ENCODE results near the gene ESRRG.
"Not testable (repeated sequence)": the region's sequence is repeated elsewhere in the genome, so short reads cannot be mapped to it uniquely, and the experiment has no call there.

ESRRG gene

DNA sequence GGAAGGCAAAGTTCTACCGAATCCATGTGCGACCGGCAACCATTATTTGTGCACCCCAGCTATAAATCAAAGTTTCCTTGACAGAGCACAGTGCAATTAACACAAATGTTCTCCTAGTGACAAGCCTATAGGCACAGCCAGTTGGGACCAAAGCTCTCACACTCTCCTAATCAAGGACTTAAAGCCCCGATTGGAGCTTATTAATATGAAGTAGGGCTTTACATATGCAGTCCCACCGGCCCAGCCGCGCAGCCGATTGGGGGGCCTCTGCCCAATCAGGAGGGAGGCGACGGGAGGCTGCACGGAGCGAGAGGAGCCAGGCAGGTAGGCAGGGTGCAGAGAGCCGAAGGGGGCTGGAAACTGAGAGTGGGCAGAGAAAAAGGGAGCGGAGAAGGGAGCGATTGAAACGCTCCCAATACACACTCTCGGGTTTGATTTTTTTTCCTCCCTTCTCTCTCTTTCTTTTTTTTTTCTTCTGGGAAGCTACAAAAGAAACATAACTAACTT lies at the start of gene ESRRG:
ESRRG (minus strand) TSS at position 156 of the 507 bp plus-strand sequence; CDS start at position 26, 130 bp downstream.
- DNase-seq, result no peak

GRCh38 chr1:216771922-216772321 lies 48.7 kb upstream of the ESRRG start:
- DNase-seq, result no peak

GRCh38 chr1:216766633-216767327 lies 43.6 kb upstream of the ESRRG start:
- DNase-seq, result no peak

GRCh38 chr1:216765346-216766300 lies 42.4 kb upstream of the ESRRG start:
- DNase-seq, result no peak

GRCh38 chr1:216758161-216758560 lies 34.9 kb upstream of the ESRRG start:
- DNase-seq, result no peak

DNA sequence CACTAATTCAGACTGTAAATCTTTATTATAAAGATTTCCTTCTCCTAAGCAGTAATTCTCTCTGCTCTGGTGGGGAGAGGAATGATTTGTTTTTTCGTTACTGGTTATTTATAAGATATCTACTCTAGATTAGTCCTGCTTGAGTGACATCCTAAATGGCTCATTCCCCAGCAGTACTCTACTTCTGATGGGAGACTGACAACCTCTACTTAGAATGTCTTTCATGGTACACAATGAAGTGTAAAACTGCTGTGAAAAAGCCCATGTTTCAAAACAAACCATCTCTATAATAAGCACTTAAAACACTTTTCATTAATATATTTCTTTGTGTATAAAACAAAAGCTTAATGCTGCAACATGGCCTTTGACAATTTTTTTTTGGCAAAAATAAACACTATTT lies 33.9 kb upstream of the ESRRG start:
- DNase-seq, result no peak

DNA sequence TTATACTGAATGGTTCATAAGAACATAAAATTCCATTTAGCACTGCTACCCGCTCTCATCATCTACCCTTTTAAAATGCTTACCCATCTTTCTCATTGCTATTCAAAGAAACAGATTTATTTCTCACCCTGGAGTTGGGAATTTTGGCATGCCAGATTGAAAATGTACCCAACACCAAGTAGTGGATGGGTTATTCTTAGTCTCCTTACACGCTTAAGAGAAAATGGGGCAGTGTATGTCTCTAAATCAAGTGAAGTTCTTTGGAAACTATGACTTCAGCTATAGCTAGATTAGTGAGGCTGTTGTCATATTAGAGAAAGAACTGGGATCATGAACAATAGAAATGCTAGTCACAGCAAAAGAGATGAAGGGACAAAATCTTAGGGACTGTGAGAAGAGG lies 27.7 kb upstream of the ESRRG start:
- no peak for DNase-seq

DNA sequence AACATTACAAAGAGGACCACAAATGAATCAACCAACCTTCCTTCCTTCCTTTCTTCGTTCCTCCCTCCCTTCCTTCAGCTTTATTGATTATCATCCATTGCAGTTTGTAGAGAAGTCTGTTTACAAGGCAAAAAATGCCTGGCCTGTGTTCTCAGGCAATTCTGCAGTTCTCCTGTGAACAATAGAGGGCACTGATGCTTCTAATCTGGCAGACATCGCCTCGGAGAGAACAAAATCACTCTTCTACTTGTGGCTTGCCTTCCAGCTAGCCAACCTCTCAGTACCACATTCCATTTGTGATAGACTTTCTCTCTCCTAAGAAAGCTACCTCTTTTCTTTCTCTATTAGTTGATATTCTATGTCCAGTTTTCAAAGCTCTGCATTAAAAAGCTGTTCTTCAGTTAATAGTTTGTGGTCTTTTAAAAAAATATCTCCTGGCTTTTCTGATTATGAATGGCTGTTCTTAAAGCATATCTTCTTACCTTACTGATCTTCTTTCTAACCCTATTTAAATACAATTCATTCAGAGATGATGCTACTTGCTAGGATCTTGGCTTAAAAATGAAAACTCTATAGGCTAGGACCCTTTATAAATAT lies 26.9 kb upstream of the ESRRG start:
- no peak for DNase-seq

DNA sequence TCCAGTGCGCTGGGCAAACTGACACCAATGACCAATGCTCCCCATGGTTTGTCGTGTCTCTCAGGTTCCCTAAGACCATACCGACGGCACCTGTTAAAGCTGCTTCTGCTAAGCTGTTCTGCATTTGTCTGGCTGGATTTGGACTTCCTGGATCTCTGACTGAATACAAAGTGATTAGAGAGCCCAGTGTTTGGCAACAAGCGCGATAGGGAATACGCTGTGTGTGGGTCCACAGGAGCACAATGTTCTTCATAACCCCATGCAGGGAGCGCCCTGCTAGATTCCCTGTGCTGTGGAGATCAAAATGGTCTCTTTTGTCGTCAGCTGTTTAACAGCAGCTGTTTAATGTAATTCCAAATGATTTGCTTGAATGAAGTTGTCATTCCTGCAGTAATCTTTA lies 26.0 kb upstream of the ESRRG start:
- no peak for DNase-seq

DNA sequence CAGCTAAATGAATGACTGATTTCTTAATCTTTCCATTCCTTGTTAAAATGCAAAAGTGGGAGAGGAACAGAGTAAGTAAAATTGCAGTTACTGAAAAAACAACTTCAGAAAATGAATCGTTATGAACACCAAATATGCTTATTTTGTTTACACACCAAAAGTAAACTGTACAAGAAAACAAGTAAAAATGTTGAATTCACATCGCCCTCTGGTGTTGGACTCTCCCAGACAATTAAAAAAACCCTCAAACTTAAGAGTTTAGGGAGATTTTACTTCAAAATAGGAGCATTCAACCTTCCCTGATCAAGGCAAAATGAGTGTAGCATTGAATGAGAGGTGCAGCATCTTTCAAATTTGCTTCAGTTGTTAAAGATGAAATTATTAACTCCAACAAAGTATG lies 19.4 kb upstream of the ESRRG start:
- no peak for DNase-seq

DNA sequence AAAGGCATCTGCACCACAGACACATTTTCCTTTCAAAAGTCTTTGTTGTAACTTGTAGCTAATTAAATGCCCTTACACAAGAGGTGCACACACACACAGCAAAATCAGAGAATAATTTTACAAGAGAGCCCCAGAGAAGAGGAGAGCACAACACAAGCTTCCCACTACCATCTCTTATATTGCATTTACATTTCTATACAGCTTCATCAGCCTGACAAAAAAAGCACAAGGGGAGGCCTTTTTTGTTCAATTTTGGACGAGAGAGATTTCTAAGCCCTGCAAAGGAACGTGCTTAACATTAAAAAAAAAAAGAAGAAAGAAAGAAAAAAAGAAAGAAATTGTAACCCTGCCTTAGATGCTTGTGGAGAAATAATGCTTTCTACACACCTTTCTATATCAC lies 17.1 kb upstream of the ESRRG start:
- DNase-seq, result no peak

GRCh38 chr1:216739793-216740192 lies 16.6 kb upstream of the ESRRG start:
- no peak for DNase-seq

DNA sequence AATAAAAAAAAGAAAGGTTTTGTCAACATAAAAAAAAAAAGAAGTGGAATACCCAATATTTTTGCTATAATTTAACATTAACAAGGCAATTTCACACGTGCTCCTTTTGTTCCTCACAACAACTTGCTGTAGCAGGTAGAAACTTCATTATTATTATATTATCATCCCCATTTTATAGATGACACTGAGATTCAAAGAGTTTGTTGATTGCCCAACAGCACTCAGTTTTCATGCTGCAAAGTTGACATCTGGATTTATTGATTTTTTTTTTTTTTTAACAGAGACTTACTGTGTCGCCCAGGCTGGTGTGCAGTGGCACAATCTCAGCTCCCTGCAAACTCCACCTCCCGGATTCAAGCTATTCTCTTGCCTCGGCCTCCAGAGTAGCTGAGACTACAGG lies 8.9 kb upstream of the ESRRG start:
- no peak for DNase-seq

- no peak for DNase-seq
Measured at GRCh38 chr1:216731562-216731961, 8.3 kb upstream of the ESRRG start.

DNA sequence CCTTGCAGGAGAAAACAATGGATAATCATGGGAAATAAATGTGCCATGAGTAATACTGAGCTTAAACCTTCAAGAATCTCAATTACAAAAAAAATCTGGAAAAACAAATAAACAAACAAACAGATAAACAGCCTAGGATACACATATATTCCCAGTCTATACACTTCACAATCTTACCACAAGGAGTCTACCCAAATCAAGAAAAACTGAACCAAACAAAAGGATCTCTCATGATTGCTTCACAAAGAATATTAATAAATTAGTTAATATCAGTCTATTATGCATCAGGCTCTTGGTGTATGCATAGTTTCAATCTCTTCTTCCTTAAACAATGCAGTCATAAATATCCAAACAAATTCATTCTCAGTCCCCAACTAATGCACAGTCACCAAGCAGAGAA lies 3.2 kb upstream of the ESRRG start:
- no peak for DNase-seq

DNA sequence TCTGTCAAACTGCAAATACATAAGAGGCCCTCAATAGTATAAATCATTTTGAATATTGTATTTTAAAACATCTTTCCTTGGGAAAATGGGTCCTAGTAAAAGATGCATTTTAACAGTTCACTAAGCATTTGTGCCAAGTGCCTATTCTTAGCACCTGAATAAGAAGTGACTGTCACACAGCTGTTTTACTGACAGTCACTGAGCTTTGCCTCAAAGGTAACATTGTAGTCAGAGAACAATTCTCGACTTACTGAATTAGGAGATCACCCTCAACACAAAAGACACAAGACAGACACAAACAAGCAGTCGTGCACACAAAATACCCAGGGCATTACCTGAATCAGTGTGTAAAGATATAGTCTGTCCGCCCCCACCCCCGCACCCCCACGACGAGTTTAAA lies 408 bp downstream of the ESRRG start:
- no peak for DNase-seq

GRCh38 chr1:216721863-216722262 lies 1.4 kb downstream of the ESRRG start:
- DNase-seq, result no peak

- DNase-seq, result no peak
Measured at GRCh38 chr1:216721062-216721461, 2.2 kb downstream of the ESRRG start.

GRCh38 chr1:216711712-216712111 lies 11.5 kb downstream of the ESRRG start:
- DNase-seq, result no peak

GRCh38 chr1:216710598-216711333 lies 12.5 kb downstream of the ESRRG start:
- no peak for DNase-seq

- no peak for DNase-seq
Measured at GRCh38 chr1:216710055-216710454, 13.2 kb downstream of the ESRRG start.

GRCh38 chr1:216705676-216706075 lies 17.6 kb downstream of the ESRRG start:
- DNase-seq, result no peak

GRCh38 chr1:216704065-216704464 lies 19.2 kb downstream of the ESRRG start:
- DNase-seq, result not testable (repeated sequence)
